ENCODE results near the gene MAP3K1. TPM values are rescaled to one million over a fixed set of nuclear protein-coding genes. Genes with fewer than 3 reads are reported as not detected.

Gene MAP3K1
- total RNA-seq, 1 experiment from 2014 or later = 8.5 TPM

DNA sequence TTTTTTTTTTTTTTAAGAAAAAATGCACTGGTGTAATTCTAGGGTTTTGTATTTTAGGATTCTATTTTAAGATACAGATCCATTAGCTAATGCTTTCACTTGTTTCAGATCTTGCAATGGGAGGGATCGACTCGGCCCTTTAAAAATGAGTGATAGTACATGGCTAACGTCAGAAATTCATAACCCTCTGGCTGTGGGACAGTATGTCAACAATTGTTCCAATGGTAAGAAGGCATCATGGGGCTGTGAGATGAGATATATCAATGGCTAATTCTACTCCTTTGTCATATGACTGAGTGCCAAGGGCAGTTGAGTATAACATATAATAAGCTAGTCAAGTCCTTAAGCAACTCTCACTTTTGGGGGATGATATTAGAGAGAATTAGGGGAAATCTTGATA is 98.4 kb downstream of the MAP3K1 start:
- Histone ChIP-seq H4K20me1 (ENCODE audit: insufficient read depth) (no peaks in the 10 kb centered on the region), H3K27ac (ENCODE audit: low read depth, low read length) (no peak overlapping the region), H3K4me1 (ENCODE audit: control insufficient read depth in 1 of 2, insufficient read depth in 2 of 2, low read length in 2 of 2) (peaks cover 2 to 21% of the 10 kb centered on the region in 2 experiments; a peak in 2 of 4 replicates), H3K27me3 (ENCODE audit: insufficient read depth, low read length) (no peaks in the 10 kb centered on the region), H3K4me2 (ENCODE audit: low read length) (no peak overlapping the region), H3K79me2 (ENCODE audit: insufficient read depth, low read length) (no peaks in the 10 kb centered on the region), H3K36me3 (ENCODE audit: control insufficient read depth in 1 of 2, insufficient read depth in 2 of 2, low read length in 2 of 2) (no peaks in the 10 kb centered on the region), H3K4me3 (replicated peaks in 1 of 2; ENCODE audit: low read depth in 1 of 2, low read length in 2 of 2) (no peak overlapping the region), H3K9me2 (ENCODE audit: insufficient read depth) (no peaks in the 10 kb centered on the region), H3K9ac (ENCODE audit: low read length) (no peak overlapping the region), H3K9me3 (ENCODE audit: control insufficient read depth in 1 of 2, insufficient read depth in 1 of 2, low read depth in 1 of 2, low read length in 2 of 2) (no peaks in the 10 kb centered on the region), H2AFZ (ENCODE audit: low read depth, low read length, poor library complexity, severe bottlenecking) (no peak overlapping the region)
- ChIA-PET POLR2A (no interaction called here), CTCF (no interaction called here), RAD21 (ENCODE audit: low non-redundant PET in 1 of 2, low total read pairs in 2 of 2, uncharacterized antibody in 2 of 2, unreplicated experiment in 2 of 2) (no interaction called here)
- TF ChIP-seq ZNF274 (IDR thresholded peaks at IDR 0.05; ENCODE audit: low read depth, low read length) = no peak
- TF ChIP-seq TCF7L2 (IDR thresholded peaks at IDR 0.05; ENCODE audit: borderline replicate concordance, extremely low read depth, insufficient read depth, insufficient read length) = no peak
- TF ChIP-seq SIN3A (IDR thresholded peaks at IDR 0.05; ENCODE audit: low read depth) = no peak
- TF ChIP-seq, protein P1, sequence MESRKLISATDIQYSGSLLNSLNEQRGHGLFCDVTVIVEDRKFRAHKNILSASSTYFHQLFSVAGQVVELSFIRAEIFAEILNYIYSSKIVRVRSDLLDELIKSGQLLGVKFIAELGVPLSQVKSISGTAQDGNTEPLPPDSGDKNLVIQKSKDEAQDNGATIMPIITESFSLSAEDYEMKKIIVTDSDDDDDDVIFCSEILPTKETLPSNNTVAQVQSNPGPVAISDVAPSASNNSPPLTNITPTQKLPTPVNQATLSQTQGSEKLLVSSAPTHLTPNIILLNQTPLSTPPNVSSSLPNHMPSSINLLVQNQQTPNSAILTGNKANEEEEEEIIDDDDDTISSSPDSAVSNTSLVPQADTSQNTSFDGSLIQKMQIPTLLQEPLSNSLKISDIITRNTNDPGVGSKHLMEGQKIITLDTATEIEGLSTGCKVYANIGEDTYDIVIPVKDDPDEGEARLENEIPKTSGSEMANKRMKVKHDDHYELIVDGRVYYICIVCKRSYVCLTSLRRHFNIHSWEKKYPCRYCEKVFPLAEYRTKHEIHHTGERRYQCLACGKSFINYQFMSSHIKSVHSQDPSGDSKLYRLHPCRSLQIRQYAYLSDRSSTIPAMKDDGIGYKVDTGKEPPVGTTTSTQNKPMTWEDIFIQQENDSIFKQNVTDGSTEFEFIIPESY (IDR thresholded peaks at IDR 0.05; ENCODE audit: extremely low read depth, insufficient replicate concordance, low read length) = no peak
- TF ChIP-seq JUND (IDR thresholded peaks at IDR 0.05) = no peak
- TF ChIP-seq, protein P2, sequence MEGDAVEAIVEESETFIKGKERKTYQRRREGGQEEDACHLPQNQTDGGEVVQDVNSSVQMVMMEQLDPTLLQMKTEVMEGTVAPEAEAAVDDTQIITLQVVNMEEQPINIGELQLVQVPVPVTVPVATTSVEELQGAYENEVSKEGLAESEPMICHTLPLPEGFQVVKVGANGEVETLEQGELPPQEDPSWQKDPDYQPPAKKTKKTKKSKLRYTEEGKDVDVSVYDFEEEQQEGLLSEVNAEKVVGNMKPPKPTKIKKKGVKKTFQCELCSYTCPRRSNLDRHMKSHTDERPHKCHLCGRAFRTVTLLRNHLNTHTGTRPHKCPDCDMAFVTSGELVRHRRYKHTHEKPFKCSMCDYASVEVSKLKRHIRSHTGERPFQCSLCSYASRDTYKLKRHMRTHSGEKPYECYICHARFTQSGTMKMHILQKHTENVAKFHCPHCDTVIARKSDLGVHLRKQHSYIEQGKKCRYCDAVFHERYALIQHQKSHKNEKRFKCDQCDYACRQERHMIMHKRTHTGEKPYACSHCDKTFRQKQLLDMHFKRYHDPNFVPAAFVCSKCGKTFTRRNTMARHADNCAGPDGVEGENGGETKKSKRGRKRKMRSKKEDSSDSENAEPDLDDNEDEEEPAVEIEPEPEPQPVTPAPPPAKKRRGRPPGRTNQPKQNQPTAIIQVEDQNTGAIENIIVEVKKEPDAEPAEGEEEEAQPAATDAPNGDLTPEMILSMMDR (IDR thresholded peaks at IDR 0.05 in 2 of 3, conservative IDR thresholded peaks at IDR 0.05 in 1 of 3; ENCODE audit: borderline replicate concordance in 1 of 3, insufficient read depth in 1 of 3, low read depth in 2 of 3, low read length in 2 of 3) = no peak
- TF ChIP-seq EZH2 (IDR thresholded peaks at IDR 0.05) = no peak
- no peak for TF ChIP-seq POLR2AphosphoS5 (IDR thresholded peaks at IDR 0.05; ENCODE audit: low read depth, low read length)
- intact Hi-C loops (cut with micrococcal nuclease) = no loop called here
- ATAC-seq (no peak), DNase-seq (ENCODE audit: low read depth, low spot score) (no peak)
- BruUV-seq (replicated peaks) = no TSS peak
